Renal pelvis (tissue), 3 donors: ENCODE data around the gene GADD45A. TPM values are rescaled to one million over a fixed set of nuclear protein-coding genes. Genes with fewer than 3 reads are reported as not detected.

ENCODE experiments used
- polyA plus RNA-seq, 3 donors: library from polyadenylated mRNA; unstranded; fragments of 120-200 nt; gene quantifications; one replicate each; pipeline ENCODE4 v1.2.1, GENCODE V29; 2013; ENCODE audit not compliant: insufficient read length in 3 of 3

Gene GADD45A
- polyA plus RNA-seq, 3 donors = 131 to 134 (median 134) TPM

Other genes with a start within 250 kb of the GADD45A start
- 10 to 100 TPM; 86.9 to 88.6 (median 88.1) TPM for gene GNG12, start 148.3 kb downstream of the GADD45A start, polyA plus RNA-seq